Activated T-cell treated with anti-CD3 and anti-CD28 coated beads, Interleukin-2, amount 50 U/mL, for 72 hours (primary cell): ENCODE measurements around the gene TRPM8. TPM values are rescaled to one million over a fixed set of nuclear protein-coding genes. Genes with fewer than 3 reads are reported as not detected.

ENCODE experiments used
- ATAC-seq, 2 donors: fragments of 150-1000 bp; cut with Tn5 transposase; replicated peaks in 1 of 2; 2 replicates each; pipeline ENCODE4 v1.10.0; 2021; ENCODE audit warnings: moderate library complexity in 2 of 2, mild to moderate bottlenecking in 1 of 2
- DNase-seq, 2 donors: peaks; one replicate each; pipeline ENCODE4 v3.0.0; 2021 to 2022; ENCODE audit warnings: mixed read lengths in 1 of 2
- H3K27ac Mint-ChIP-seq: one replicate; pipeline ENCODE4 v1.8.0; 2022; ENCODE audit warnings: mild to moderate bottlenecking, moderate library complexity, mixed read lengths
- H3K27me3 Mint-ChIP-seq: one replicate; pipeline ENCODE4 v1.8.0; 2022; ENCODE audit warnings: low read depth, mixed read lengths
- H3K36me3 Mint-ChIP-seq, 2 donors: one replicate each; pipeline ENCODE4 v1.8.0; 2022; ENCODE audit warnings: mixed read lengths in 2 of 2, mild to moderate bottlenecking in 1 of 2; ENCODE audit not compliant: insufficient read depth in 2 of 2
- H3K4me1 Mint-ChIP-seq: one replicate; pipeline ENCODE4 v1.8.0; 2022; ENCODE audit warnings: low read depth, mixed read lengths
- H3K4me3 Mint-ChIP-seq, 2 donors: one replicate each; pipeline ENCODE4 v1.8.0; 2022; ENCODE audit warnings: mild to moderate bottlenecking in 2 of 2, mixed read lengths in 2 of 2, moderate library complexity in 2 of 2
- H3K9me3 Mint-ChIP-seq, 2 donors: one replicate each; pipeline ENCODE4 v1.8.0; 2022; ENCODE audit warnings: mixed read lengths in 2 of 2
- total RNA-seq, 2 donors: library from RNA; stranded (reverse); gene quantifications; one replicate each; pipeline ENCODE4 v1.2.3, GENCODE V29; 2022

The TRPM8 gene
- total RNA-seq, 2 donors from 2014 or later = not detected

- Mint-ChIP-seq H3K27me3 (no peaks in the 10 kb centered on the region), H3K4me1 (peaks cover 33% of the 10 kb centered on the region), H3K27ac (peak overlapping the region; percentile 40), H3K36me3 (no peaks in the 10 kb centered on the region), H3K4me3 (peak overlapping the region; percentile 27 to 65), H3K9me3 (no peaks in the 10 kb centered on the region)
- ATAC-seq = peak; percentile 66 to 70
- peak in 1 of 2 donors; percentile 12 for DNase-seq
These were observed 84.4 kb downstream of the TRPM8 start for GRCh38 chr2:234001380-234002160.

DNA sequence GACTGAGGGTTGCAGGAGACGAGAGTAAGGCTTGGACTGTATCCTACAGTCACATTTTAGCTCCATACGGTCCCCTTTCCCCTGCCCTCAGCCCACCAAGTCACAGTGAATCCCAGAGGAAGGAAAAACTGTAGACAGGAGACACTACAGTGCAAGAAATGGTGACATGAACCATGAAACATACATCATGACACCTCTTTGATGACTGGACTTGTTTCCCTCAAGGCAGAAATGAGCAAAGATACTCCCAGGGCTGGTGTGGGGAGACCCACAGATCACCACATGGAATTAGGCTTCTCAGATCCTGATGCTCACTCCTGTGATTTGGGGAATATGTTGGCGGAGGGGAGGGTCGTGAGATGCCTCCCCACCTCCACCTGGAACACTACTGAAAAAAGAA, 85.1 kb downstream of the TRPM8 start:
- ATAC-seq (peak in 1 of 2 donors; percentile 52), DNase-seq (no peak)
- Mint-ChIP-seq H3K36me3 (no peaks in the 10 kb centered on the region), H3K9me3 (no peaks in the 10 kb centered on the region), H3K4me3 (no peak overlapping the region), H3K27ac (no peak overlapping the region), H3K4me1 (peaks cover 32% of the 10 kb centered on the region), H3K27me3 (no peaks in the 10 kb centered on the region)

DNA sequence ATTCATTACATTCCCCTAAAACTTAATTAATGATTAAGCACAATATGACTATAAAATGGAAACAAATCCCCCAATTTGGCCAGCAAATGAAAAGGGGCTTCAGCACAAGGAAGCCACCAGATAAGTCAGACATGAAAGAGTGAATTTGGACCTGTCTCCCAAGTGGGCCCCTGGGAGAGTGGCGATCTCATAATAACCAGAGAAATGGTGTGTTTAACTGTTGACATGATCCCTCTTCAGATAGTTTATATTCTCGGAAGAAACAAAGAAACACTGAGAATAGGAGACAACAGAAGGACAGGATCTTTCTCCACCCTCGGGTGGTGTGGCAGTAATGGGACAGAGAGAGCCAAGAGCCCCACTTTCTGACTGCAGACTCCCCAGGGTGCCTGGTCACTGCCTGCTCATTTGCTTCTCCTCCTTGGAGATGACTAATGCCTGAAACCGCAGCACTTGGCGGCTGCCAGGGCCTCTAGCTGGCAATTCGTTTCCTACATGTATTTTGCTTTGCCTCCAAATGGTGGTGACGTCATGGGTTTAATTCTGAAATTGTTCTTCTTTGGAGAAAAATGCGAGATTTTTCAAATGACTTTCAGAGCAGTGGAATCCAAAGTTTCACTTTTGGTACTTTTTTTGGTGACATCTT, 86.9 kb downstream of the TRPM8 start:
- Mint-ChIP-seq H3K4me1 (peaks cover 32% of the 10 kb centered on the region), H3K36me3 (no peaks in the 10 kb centered on the region), H3K27me3 (no peaks in the 10 kb centered on the region), H3K9me3 (no peaks in the 10 kb centered on the region), H3K4me3 (no peak overlapping the region), H3K27ac (no peak overlapping the region)
- ATAC-seq (peak; percentile 73 to 76), DNase-seq (peak; percentile 35 to 49)

- ATAC-seq (no peak), DNase-seq (no peak)
- H3K4me1 Mint-ChIP-seq = peaks cover 32% of the 10 kb centered on the region
- H3K9me3 Mint-ChIP-seq = no peaks in the 10 kb centered on the region
- H3K4me3 Mint-ChIP-seq = no peak overlapping the region
- no peak overlapping the region for H3K27ac Mint-ChIP-seq
- H3K36me3 Mint-ChIP-seq = no peaks in the 10 kb centered on the region
- no peaks in the 10 kb centered on the region for H3K27me3 Mint-ChIP-seq
These were observed 88.0 kb downstream of the TRPM8 start for GRCh38 chr2:234005126-234005525.

GRCh38 chr2:234006501-234006900, 89.3 kb downstream of the TRPM8 start:
- Mint-ChIP-seq H3K27ac (no peak overlapping the region), H3K4me1 (peaks cover 21% of the 10 kb centered on the region), H3K36me3 (no peaks in the 10 kb centered on the region), H3K9me3 (no peaks in the 10 kb centered on the region), H3K4me3 (no peak overlapping the region), H3K27me3 (no peaks in the 10 kb centered on the region)
- DNase-seq = no peak
- ATAC-seq = no peak

GRCh38 chr2:234014427-234014826, 97.3 kb downstream of the TRPM8 start:
- no peaks in the 10 kb centered on the region for H3K36me3 Mint-ChIP-seq
- H3K27me3 Mint-ChIP-seq = no peaks in the 10 kb centered on the region
- no peak for DNase-seq
- no peak for ATAC-seq
- H3K9me3 Mint-ChIP-seq = no peaks in the 10 kb centered on the region
- no peak overlapping the region for H3K27ac Mint-ChIP-seq
- no peak overlapping the region for H3K4me3 Mint-ChIP-seq
- no peaks in the 10 kb centered on the region for H3K4me1 Mint-ChIP-seq

DNA sequence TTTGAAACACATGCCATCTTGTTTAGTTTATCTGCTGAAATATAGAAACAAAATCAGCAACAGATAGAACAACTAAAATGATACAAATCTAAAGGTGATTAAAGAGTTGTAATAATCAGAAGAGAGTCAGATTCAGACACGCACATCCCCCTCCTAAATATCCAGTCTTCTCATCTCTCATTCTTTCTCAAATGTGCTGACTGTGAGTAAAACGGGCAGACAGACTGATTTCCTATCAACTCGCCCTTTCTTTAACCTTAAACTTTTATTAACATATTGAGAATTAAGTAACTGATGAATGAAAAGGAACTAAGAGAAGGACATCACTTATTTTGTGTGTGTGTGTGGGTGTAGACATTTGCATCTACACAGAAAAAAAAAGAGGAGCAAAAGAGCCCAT, 98.7 kb downstream of the TRPM8 start:
- Mint-ChIP-seq H3K9me3 (no peaks in the 10 kb centered on the region), H3K4me3 (no peak overlapping the region), H3K36me3 (no peaks in the 10 kb centered on the region), H3K4me1 (no peaks in the 10 kb centered on the region), H3K27me3 (no peaks in the 10 kb centered on the region), H3K27ac (no peak overlapping the region)
- ATAC-seq (no peak), DNase-seq (no peak)

DNA sequence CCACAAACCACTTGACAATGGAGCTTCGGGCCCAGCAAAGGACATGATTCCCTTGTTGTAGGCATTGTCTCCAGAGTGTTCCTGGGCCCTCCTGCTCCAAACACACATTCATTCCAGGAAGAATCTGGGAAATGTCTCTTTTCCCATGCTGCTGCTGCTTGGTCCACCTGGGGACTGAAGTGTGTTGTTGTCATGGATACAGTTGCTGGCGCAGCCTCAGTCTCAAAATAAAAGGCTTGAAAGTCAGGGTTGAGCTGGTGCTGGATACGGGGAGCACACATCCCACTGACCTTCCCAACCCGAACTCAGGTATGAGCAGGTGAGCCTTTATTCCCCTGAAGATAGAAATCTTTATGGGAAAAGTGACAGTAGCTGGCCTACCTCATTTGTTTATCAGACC, 102.7 kb downstream of the TRPM8 start:
- ATAC-seq = no peak

GRCh38 chr2:234020332-234020731, 103.2 kb downstream of the TRPM8 start:
- Mint-ChIP-seq H3K4me1 (peaks cover 3% of the 10 kb centered on the region), H3K36me3 (no peaks in the 10 kb centered on the region), H3K9me3 (peaks cover 2 to 6% of the 10 kb centered on the region in 2 donors), H3K4me3 (no peak overlapping the region), H3K27ac (no peak overlapping the region), H3K27me3 (no peaks in the 10 kb centered on the region)
- DNase-seq (no peak), ATAC-seq (no peak)

More for the DNA sequence above, 102.7 kb downstream of the TRPM8 start:
- H3K27ac Mint-ChIP-seq = no peak overlapping the region
- peaks cover 2 to 6% of the 10 kb centered on the region in 2 donors for H3K9me3 Mint-ChIP-seq
- H3K36me3 Mint-ChIP-seq = no peaks in the 10 kb centered on the region
- H3K27me3 Mint-ChIP-seq = no peaks in the 10 kb centered on the region
- H3K4me3 Mint-ChIP-seq = no peak overlapping the region
- DNase-seq = no peak
- no peaks in the 10 kb centered on the region for H3K4me1 Mint-ChIP-seq

DNA sequence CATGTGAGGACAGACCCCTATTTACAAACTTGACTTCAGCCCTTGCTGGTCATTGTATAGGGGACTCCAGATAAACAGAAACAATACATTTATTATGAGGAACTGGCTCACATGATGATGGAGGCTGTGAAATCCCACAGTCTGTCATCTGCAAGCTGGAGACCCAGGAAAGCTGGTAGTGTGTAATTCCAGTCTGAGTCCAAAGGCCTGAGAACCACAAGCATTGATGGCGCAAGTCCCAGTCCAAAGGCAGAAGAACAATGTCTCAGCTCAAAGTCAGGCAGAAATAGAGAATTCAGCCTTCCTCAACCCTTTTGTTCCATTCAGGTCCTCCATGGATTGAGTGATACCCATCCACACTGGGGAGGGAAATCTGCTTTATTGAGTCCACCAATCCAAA, 105.3 kb downstream of the TRPM8 start:
- H3K36me3 Mint-ChIP-seq = no peaks in the 10 kb centered on the region
- DNase-seq (no peak), ATAC-seq (no peak)
- peaks cover 2 to 6% of the 10 kb centered on the region in 2 donors for H3K9me3 Mint-ChIP-seq
- H3K4me1 Mint-ChIP-seq = peaks cover 19% of the 10 kb centered on the region
- H3K4me3 Mint-ChIP-seq = no peak overlapping the region
- no peak overlapping the region for H3K27ac Mint-ChIP-seq
- H3K27me3 Mint-ChIP-seq = no peaks in the 10 kb centered on the region

GRCh38 chr2:234024304-234024703, 107.1 kb downstream of the TRPM8 start:
- no peak overlapping the region for H3K4me3 Mint-ChIP-seq
- H3K9me3 Mint-ChIP-seq = peaks cover 2 to 6% of the 10 kb centered on the region in 2 donors
- H3K27ac Mint-ChIP-seq = no peak overlapping the region
- H3K36me3 Mint-ChIP-seq = no peaks in the 10 kb centered on the region
- ATAC-seq = no peak
- DNase-seq = no peak
- H3K4me1 Mint-ChIP-seq = peaks cover 23% of the 10 kb centered on the region
- H3K27me3 Mint-ChIP-seq = no peaks in the 10 kb centered on the region

- H3K27ac Mint-ChIP-seq = no peak overlapping the region
These were observed 108.3 kb downstream of the TRPM8 start for GRCh38 chr2:234025466-234025865.

DNA sequence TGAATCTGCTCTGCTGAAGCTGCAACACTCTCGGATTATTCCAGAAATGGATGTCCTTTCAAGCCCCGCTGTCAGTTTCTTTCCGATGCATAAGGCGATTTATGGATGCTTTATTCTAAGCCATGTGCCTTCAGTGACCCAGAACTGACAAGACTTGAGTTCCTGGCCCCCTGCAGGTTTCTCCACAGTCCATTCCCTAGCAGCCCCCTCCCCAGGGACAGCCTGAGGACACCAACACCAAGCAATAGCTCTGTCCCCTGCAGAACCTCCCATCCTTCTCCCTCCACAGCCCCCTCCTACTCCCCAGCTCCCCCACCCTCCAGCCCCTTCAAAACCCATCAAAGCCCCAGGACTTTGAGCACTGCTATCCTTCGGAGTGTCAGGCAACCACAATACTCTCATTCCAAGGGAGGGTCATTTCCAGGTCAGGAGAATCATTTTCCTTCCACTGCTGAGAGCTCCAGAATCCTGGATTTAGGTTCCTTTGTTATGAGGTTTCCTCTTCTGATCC, 108.8 kb downstream of the TRPM8 start:
- peaks cover 23% of the 10 kb centered on the region for H3K4me1 Mint-ChIP-seq
- H3K9me3 Mint-ChIP-seq = peaks cover 2 to 6% of the 10 kb centered on the region in 2 donors
- H3K36me3 Mint-ChIP-seq = no peaks in the 10 kb centered on the region
- ATAC-seq (no peak), DNase-seq (no peak)
- H3K4me3 Mint-ChIP-seq = peak overlapping the region; percentile 77 to 86
- no peaks in the 10 kb centered on the region for H3K27me3 Mint-ChIP-seq
- peak overlapping the region; percentile 9 for H3K27ac Mint-ChIP-seq

More at GRCh38 chr2:234025466-234025865, 108.3 kb downstream of the TRPM8 start:
- H3K27me3 Mint-ChIP-seq = no peaks in the 10 kb centered on the region
- DNase-seq = no peak
- peak overlapping the region; percentile 77 to 86 for H3K4me3 Mint-ChIP-seq
- H3K4me1 Mint-ChIP-seq = peaks cover 23% of the 10 kb centered on the region
- no peaks in the 10 kb centered on the region for H3K36me3 Mint-ChIP-seq
- ATAC-seq = peak; percentile 55 to 68
- H3K9me3 Mint-ChIP-seq = peaks cover 2 to 6% of the 10 kb centered on the region in 2 donors
